ENCODE data around the gene KIF17. TPM values are rescaled to one million over a fixed set of nuclear protein-coding genes. Genes with fewer than 3 reads are reported as not detected.

Gene KIF17
- total RNA-seq, 1 donor from 2014 or later, result 2.5 TPM

- DNase-seq, result no peak
Measured at GRCh38 chr1:20710469-20711284, 7.1 kb downstream of the KIF17 start.

GRCh38 chr1:20709868-20710267 lies 7.9 kb downstream of the KIF17 start:
- no peak for DNase-seq

- no peak for DNase-seq
Measured at GRCh38 chr1:20708891-20709290, 8.9 kb downstream of the KIF17 start.

GRCh38 chr1:20708057-20708456 lies 9.8 kb downstream of the KIF17 start:
- no peak for DNase-seq

- DNase-seq, result no peak
Measured at GRCh38 chr1:20706841-20707240, 11.0 kb downstream of the KIF17 start.

GRCh38 chr1:20705203-20705755 lies 12.5 kb downstream of the KIF17 start:
- no peak for DNase-seq

- no peak for DNase-seq
Measured at GRCh38 chr1:20704390-20705202, 13.2 kb downstream of the KIF17 start.

- DNase-seq, result no peak
Measured at GRCh38 chr1:20703124-20703756, 14.6 kb downstream of the KIF17 start.

- DNase-seq, result no peak
Measured at GRCh38 chr1:20702416-20702815, 15.4 kb downstream of the KIF17 start.

GRCh38 chr1:20701847-20702246 lies 16.0 kb downstream of the KIF17 start:
- no peak for DNase-seq

- no peak for DNase-seq
Measured at GRCh38 chr1:20701446-20701845, 16.4 kb downstream of the KIF17 start.

GRCh38 chr1:20700636-20701215 lies 17.1 kb downstream of the KIF17 start:
- no peak for DNase-seq

GRCh38 chr1:20699558-20699957 lies 18.2 kb downstream of the KIF17 start:
- no peak for DNase-seq

- no peak for DNase-seq
Measured at GRCh38 chr1:20698195-20698910, 19.5 kb downstream of the KIF17 start.

GRCh38 chr1:20697563-20697962 lies 20.2 kb downstream of the KIF17 start:
- no peak for DNase-seq

- DNase-seq, result peak; percentile 69
Measured at GRCh38 chr1:20696397-20697333, 21.1 kb downstream of the KIF17 start.

GRCh38 chr1:20695515-20695914 lies 22.3 kb downstream of the KIF17 start:
- no peak for DNase-seq

GRCh38 chr1:20693623-20694022 lies 24.2 kb downstream of the KIF17 start:
- no peak for DNase-seq

GRCh38 chr1:20691872-20692271 lies 25.9 kb downstream of the KIF17 start:
- DNase-seq, result no peak

GRCh38 chr1:20689645-20690056 lies 28.2 kb downstream of the KIF17 start:
- no peak for DNase-seq

Measured in skin of body (tissue), 2 donors.